Transverse colon (tissue), 4 donors: ENCODE data around the gene ASB9. TPM values are rescaled to one million over a fixed set of nuclear protein-coding genes. Genes with fewer than 3 reads are reported as not detected.

Source experiments
- DNase-seq: peaks from one replicate; pipeline ENCODE4 v3.0.0-alpha.2; 2019
- H3K27ac ChIP-seq, 4 donors: fragments of 200-600 bp; sonication (generic); 2 replicates each; pipeline ENCODE4 v1.5.1; 2016 to 2018; ENCODE audit warnings: inconsistent platforms in 4 of 4
- H3K27me3 ChIP-seq: fragments of 200-600 bp; sonication (generic); 2 replicates; pipeline ENCODE4 v1.5.1; 2017; ENCODE audit warnings: inconsistent platforms
- H3K36me3 ChIP-seq, 4 donors: fragments of 200-600 bp; sonication (generic); 2 replicates each; pipeline ENCODE4 v1.5.1; 2017 to 2019; ENCODE audit warnings: inconsistent platforms in 4 of 4
- H3K4me1 ChIP-seq, 4 donors: fragments of 200-600 bp; sonication (generic); 2 replicates each; pipeline ENCODE4 v1.5.1; 2017 to 2020; ENCODE audit warnings: inconsistent platforms in 4 of 4
- H3K4me3 ChIP-seq, 4 donors: fragments of 200-600 bp; sonication (generic); 1 replicate in 1 of 4; 2 replicates in 3 of 4; pipeline versions ENCODE4 v1.5.1 to v1.6.1; 2017 to 2019; ENCODE audit warnings: inconsistent platforms in 4 of 4
- H3K9me3 ChIP-seq, 2 donors: fragments of 200-600 bp; sonication (generic); 2 replicates each; pipeline ENCODE4 v1.5.1; 2017 to 2019; ENCODE audit warnings: inconsistent platforms in 2 of 2
- CTCF ChIP-seq, 5 experiments: fragments of 200-600 bp in 3 of 5; fragments of 450-650 bp in 2 of 5; sonication (generic) in 3 of 5; IDR thresholded peaks; 1 replicate in 2 of 5; 2 replicates in 3 of 5; pipeline ENCODE4 v1.5.1; 2016 to 2017; ENCODE audit warnings: antibody characterized with exemption in 5 of 5, inconsistent platforms in 3 of 5, mild to moderate bottlenecking in 2 of 5, moderate library complexity in 1 of 5
- EP300 ChIP-seq: sonication (generic); formaldehyde crosslinking; IDR thresholded peaks from one replicate; pipeline ENCODE4 v1.6.1; 2017; ENCODE audit warnings: antibody characterized with exemption, low read depth
- POLR2A ChIP-seq: fragments of 450-650 bp; IDR thresholded peaks from one replicate; pipeline ENCODE4 v1.6.1; 2016; ENCODE audit warnings: antibody characterized with exemption, mild to moderate bottlenecking, moderate library complexity
- POLR2AphosphoS5 ChIP-seq, 3 donors: sonication (generic); formaldehyde crosslinking; IDR thresholded peaks; one replicate each; pipeline ENCODE4 v1.6.1; 2016; ENCODE audit warnings: antibody characterized with exemption in 3 of 3
- WGBS, 2 donors: methylation state at CpG; one replicate each; pipeline ENCODE4 v1.1.5; 2018; ENCODE audit warnings: low coverage in 1 of 2; 5-methylcytosine and 5-hydroxymethylcytosine counted together
- in situ Hi-C, 4 donors: fragments of 200-750 bp; cut with MboI; loops; one replicate each; pipeline versions ENCODE4 v1.15.0 to v1.15.1; 2017; ENCODE audit warnings: low sequenced_read_pairs in 3 of 4, low pct_ligation_motif_present in 1 of 4, low pct_unique_long_range_greater_than_20kb in 1 of 4
- intact Hi-C: fragments of 100-400 bp; cut with DNase I; formaldehyde crosslinking; loops from one replicate; pipeline ENCODE4 v1.15.1; 2023; ENCODE audit warnings: low total_unique reads
- total RNA-seq, 4 donors: library from RNA; depleted of rRNA; stranded (reverse); fragments of >200 nt; gene quantifications; one replicate each; pipeline ENCODE4 v1.1.0, GENCODE V29; 2016

Gene ASB9
- total RNA-seq, 4 donors from 2014 or later = 1.8 to 3.0 (median 2.5) TPM; not detected in 1

GRCh38 chrX:15242899-15243555 lies 26.9 kb downstream of the ASB9 start:
- WGBS, 2 donors = 5 to 8% methylated on average over 2 to 5 of the region's 5 CpGs
- Histone ChIP-seq H3K4me1 (no peaks in the 10 kb centered on the region), H3K4me3 (no peak overlapping the region), H3K9me3 (no peaks in the 10 kb centered on the region), H3K36me3 (no peaks in the 10 kb centered on the region), H3K27me3 (no peaks in the 10 kb centered on the region), H3K27ac (no peak overlapping the region)
- intact Hi-C loops = no loop called here
- DNase-seq = peak; percentile 40
- in situ Hi-C loops = loop anchor here in 3 of 4 donors (10.0 to 25.0 kb wide), 2 partner anchors 1198 to 1206 kb away; partner anchors contain the start of gene GEMIN8 (in 2 of the 3)
- no peak for TF ChIP-seq POLR2A
- no peak for TF ChIP-seq POLR2AphosphoS5 (IDR thresholded peaks at IDR 0.05)
- TF ChIP-seq CTCF (IDR thresholded peaks at IDR 0.05) = peak; percentile 32 to 52 (median 45)

- Histone ChIP-seq H3K27me3 (no peaks in the 10 kb centered on the region), H3K4me3 (no peak overlapping the region), H3K9me3 (no peaks in the 10 kb centered on the region), H3K36me3 (no peaks in the 10 kb centered on the region), H3K27ac (no peak overlapping the region), H3K4me1 (no peaks in the 10 kb centered on the region)
- intact Hi-C loops (no loop called here), in situ Hi-C loops (loop anchor here in 3 of 4 donors (10.0 to 25.0 kb wide), 2 partner anchors 1196 to 1204 kb away; partner anchors contain the start of gene GEMIN8 (in 2 of the 3))
- TF ChIP-seq POLR2A = no peak
- no peak for TF ChIP-seq CTCF (IDR thresholded peaks at IDR 0.05)
- no peak for TF ChIP-seq EP300
- TF ChIP-seq POLR2AphosphoS5 (IDR thresholded peaks at IDR 0.05) = no peak
- 37 to 80% methylated on average over 1 to 3 of the region's 3 CpGs for WGBS, 2 donors
- no peak for DNase-seq
Observed at GRCh38 chrX:15241301-15241700, 28.6 kb downstream of the ASB9 start.

GRCh38 chrX:15240414-15240813 lies 29.5 kb downstream of the ASB9 start:
- no peak overlapping the region for H3K27ac ChIP-seq
- no peaks in the 10 kb centered on the region for H3K9me3 ChIP-seq
- WGBS, 2 donors = 90% methylated on average over 5 of the region's 5 CpGs; no CpG with 5 or more reads in 1 of the 2 donors
- H3K4me3 ChIP-seq = no peak overlapping the region
- TF ChIP-seq POLR2A (no peak), EP300 (no peak), CTCF (IDR thresholded peaks at IDR 0.05) (no peak), POLR2AphosphoS5 (IDR thresholded peaks at IDR 0.05) (no peak)
- in situ Hi-C loops = loop anchor here in 3 of 4 donors (10.0 to 25.0 kb wide), 2 partner anchors 1196 to 1203 kb away; partner anchors contain the start of gene GEMIN8 (in 2 of the 3)
- no peaks in the 10 kb centered on the region for H3K4me1 ChIP-seq
- intact Hi-C loops = no loop called here
- no peak for DNase-seq
- no peaks in the 10 kb centered on the region for H3K27me3 ChIP-seq
- no peaks in the 10 kb centered on the region for H3K36me3 ChIP-seq

- no peak overlapping the region for H3K27ac ChIP-seq
- DNase-seq = no peak
- no peaks in the 10 kb centered on the region for H3K36me3 ChIP-seq
- H3K4me3 ChIP-seq = no peak overlapping the region
- TF ChIP-seq CTCF (IDR thresholded peaks at IDR 0.05) (no peak), EP300 (no peak), POLR2A (no peak), POLR2AphosphoS5 (IDR thresholded peaks at IDR 0.05) (no peak)
- intact Hi-C loops = no loop called here
- no peaks in the 10 kb centered on the region for H3K4me1 ChIP-seq
- no peaks in the 10 kb centered on the region for H3K27me3 ChIP-seq
- WGBS, 2 donors = 75% methylated on average over 3 of the region's 3 CpGs; no CpG with 5 or more reads in 1 of the 2 donors
- H3K9me3 ChIP-seq = no peaks in the 10 kb centered on the region
- in situ Hi-C loops = loop anchor here in 2 of 4 donors (25.0 kb wide), 1 partner anchor 1199 kb away; the partner anchor contains the start of gene GEMIN8 (in 2 of the 2)
Observed at GRCh38 chrX:15236146-15236545, 33.7 kb downstream of the ASB9 start.
